ENCODE results near the gene ZBP1.

The ZBP1 gene

DNA sequence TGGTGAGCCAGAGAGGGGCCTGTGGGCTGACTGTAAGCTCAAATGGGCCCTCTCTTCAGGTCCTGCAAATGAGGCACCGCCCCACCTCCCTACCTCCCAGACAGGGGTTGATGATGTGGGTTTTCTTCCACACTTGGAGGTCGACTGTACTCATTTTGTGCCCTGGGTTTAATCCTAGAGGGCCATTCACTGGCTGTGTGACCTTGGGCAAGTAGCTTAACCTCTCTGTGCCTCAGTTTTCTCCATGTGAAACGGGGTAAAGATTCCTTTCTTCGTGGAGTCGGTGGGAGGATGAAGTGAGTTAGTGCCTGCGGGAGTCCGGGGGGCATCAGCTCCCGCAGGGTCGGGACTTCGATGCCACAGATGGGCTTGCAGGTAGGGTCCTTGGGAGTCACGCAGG, 23.9 kb downstream of the ZBP1 start:
- no peak for DNase-seq

DNA sequence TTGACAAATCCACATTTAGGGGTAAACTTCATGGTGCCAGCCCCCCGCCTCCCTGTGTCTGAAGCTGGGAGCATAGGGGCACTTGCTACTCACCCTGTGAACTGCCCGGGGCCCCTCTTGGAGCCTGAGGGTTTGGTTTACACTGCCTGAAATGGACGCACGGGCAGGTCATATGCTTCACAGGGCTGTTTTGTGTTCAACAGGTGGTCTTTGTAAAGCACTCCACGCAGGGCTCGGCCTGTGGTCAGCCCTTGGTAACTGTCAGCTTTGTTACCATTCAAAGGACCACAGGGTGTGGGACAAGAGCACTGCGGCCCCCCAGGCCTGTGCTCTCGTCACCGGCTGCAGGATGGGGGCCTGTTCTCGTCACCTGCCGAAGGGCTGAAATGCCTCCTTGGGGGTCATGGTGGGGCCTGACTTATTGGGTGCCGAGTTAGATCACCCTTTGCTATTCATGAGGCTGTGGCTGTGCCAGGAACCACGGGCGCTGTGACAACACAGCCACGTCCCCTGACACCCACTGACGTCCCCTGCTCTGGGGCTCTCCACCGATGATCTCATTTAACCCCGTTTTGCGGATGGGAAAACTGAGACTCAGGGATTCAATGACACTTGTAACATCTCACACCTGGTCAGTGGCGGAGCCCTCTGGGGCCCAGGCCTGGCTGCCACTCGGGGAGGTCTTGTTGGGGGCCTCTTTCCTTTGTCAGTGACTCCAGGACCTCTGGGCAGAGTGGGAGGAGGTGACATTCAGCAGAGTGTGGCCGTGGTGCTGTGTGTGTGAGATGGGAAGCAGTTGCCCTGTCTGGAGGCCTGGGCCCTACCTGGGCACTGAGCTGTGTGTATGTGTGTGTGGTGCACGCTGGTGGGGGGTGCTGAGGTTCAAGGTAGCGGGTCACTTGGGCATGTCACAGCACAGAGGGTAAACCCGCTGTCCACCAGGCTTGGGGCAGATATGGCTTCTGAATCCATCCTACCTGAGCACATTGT, 24.9 kb downstream of the ZBP1 start:
- no peak for DNase-seq

DNA sequence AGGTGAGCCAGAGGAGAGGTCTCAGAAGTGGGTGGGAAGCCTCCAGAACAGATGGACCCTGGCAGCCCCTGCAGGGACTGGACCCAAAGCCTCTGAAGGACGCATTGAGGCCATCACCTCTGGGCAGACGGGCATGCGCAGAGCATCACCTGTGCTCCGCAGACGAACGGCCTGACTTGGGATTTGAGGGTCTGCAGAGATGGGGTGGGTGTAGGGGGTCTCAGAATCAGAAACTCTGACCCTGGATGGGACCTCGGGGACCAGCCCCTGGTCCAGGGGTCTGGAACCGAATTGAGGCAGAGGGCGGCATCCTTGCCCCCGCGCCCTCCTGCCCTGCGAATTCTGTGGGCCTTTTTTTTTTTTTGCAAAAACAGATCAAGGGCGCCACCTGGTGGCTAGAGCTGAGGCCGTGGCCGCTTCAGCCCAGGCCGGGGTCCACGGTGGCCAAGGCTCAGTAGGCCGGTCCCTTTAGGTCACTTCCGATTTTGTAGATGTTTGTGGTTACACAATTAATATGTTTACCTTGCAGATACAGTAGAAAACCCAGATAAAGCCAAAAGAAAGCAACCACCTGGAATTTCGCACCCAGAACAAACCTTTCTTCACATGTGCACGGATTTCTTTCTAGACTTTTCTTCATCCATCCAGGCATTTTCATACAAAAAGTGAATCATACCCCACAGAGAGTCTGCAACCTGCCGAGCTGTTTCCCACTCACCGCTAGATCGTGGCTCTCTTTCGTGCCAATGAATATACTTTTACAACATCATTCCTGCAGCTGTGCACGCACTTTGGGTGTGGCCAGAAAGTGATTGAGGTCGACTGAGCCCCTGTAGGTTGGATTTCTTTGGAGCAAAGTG, 25.9 kb downstream of the ZBP1 start:
- peak in 1 of 2 experiments; percentile 36 for DNase-seq

DNA sequence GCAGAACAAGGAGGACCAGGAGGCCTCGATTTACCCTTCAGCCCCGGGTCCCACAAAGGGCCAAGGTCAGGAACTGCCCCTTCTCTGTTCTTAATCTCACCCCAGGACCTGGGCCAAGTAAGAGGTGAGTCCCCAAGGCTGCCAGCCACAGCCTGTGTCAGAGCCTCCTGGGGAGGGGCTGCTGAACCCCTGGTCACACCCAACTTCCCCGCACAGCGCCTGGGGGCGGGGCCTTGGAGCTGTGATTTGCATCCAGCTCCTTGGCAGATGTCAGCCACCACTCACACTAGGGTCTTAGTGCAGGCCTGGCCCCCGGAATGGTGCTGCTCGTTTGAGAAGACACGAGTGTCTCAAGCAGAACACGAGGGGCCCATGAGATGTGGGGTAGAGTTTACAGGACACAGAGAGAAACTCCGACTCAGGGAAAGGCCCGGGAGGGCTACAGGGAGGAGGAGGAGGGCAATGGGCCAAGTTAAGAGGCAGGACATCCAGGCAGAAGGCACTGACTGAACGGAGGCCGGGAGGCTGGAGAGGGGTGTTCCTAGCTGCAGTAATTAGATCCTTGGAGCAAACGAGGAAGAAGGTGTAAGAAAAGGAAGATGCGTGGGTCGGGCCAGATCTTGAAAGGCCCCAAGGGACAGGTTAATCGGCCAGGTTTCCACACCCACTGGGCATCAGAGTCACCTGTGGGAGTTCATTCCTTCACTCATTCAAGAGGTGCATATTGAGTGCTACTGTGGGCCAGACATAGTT, 26.9 kb downstream of the ZBP1 start:
- no peak for DNase-seq

DNA sequence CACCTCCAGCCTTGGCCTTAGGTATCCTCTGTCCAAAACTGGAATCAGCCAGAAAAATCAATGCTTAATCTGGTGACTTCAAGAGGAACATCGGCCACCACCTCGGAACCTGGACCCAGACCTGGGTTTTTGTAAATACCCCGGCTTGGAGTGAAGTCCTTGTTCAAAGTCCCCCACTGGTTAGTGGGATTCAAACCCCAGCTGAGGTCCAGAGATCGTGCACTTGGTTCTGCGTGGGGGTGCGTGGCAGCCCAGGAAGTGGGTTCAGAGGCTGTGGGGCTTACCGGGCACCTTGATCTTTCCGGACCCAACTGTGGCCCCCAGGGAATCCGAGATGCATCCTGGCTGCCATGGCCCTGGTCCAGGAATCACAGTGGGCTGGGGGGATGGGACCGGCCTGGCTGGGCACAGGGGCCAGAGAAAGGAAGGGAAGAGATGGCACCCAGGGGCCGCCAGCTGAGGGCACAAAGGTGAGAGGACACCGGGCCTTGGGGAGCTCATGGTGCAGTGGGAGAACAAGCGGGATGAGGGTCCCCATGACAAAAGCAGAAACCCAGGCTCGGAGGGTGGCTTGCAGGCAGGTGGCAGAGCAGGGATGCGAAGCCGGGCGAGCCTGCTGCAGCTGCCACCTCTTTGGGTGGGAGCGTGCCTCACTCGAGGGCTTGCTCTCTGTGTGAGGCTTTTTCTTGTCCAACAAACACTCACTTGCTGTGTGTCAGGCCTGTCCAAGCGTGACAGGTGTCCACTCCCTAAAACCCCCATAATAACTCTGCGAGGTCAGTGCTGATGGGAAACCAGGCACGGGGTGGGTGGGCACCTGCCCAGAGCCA, 27.7 kb downstream of the ZBP1 start:
- DNase-seq: no peak

DNA sequence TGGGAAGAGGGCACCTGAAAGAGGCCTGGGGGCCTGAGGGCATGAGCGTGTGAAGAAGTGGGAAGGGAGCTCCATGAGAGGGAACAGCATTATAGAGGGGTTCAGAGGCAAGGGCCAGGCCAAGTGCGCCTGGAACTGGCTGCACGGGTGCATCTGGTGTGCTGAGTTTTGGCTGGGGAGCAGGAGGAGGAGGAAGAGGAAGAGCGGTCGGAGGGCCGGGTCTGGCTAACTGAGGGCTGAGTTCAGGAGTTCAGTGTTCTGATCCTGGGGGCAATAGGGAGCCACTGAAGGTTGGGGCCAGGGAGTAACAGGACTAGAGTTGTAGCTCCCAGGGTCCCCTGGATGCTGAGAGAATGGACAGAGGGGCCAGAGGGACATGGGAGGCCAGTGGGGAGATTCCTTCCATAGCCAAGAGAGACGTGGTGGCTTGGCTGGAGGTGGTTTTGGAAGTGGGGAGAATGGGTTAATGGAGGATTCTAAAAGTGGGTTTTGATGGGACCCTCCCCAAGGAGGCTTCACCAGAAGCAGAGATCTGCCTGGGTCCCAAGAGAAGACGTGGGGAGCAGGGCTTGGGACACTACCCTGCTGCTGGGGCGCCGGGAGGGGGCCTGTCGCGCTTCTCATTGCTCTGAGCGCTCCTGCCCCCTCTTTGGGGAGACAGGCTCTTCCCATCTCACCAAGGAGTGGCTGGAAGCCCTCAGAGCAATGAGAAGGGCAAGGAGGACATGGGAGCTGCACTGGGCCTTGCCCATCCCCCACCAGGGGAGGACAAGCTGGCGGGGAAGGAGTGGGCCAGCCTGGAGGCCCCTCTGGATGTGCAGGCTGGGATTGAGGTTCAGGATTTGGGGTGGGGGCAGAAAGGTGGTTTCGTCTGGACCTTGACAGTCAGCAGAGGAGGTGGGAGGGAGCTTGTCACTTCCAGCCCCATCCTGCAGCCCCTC, 28.7 kb downstream of the ZBP1 start:
- no peak for DNase-seq

DNA sequence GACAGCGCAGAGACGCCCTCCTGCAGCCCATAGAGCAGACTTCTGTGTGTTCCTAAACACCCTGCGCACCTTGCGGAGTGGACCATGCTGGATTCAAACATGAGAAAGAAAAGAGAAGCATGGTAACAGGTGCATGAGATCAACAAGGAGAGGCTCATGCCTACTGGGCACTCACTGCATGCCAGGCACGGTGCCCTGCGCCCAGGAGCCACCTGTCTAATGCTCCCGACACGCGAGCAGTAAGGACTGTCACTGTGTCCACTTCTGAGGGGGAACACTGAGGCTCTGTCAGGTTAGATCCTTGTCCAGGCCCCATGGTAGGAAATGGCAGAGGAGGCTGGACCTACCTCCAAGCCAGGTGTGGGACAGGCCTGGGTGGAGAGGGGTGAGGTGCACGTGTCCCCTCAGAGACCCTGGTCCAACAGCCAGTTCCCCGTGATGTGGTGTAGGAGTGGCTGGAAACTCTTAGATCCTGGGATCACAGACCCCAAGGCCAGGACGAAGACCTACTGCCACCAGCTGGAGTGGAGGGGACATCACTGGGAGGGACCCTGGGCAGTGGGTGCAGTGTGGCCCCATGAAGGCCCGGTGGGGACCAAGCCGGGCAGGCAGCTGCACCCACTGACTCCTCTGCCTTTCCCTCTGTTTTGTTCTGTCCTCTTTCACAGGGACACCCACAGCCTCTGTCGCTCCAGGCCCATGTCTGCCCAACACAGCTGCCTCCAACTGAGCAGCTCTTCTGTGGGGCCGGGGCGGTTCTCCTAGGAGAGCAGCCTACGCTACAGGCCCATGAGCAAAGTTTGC, 29.5 kb downstream of the ZBP1 start:
- DNase-seq: no peak

DNA sequence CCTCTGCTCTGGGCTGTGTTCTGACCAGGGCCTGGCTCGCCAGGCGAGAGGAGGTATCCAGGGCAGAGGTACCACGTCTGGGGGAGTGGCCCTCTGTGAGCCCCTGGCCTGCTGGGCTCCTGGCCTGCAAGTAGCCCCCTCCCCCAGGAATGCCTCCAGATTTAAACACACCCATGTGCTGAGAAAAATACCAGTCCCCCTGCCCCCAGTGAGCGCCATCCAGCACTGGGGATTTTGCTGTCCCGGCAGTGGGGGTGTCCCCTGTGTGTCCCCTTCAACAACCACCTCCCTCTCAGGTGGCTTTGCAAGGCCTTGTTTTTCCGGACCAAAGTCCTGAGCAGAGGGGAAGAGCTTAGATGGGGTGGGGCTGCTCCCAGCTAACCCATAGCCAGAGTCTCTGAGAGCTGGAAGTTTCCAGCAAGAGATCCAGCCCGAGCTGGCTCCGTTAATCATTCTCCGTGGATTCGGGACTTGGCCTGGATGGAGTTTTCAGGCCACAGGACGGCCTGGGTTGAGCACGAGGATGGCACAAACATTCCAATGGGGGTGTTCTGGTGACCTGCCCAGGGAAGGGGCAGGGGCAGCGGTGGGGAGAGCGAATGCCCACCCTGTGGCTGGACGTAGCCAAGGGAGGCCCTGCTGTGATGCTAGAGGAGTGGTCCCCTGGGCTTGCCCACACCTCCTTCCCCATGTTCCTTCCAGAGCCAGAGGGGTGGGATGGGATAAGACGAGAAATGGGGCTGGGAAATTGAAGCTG, 30.3 kb downstream of the ZBP1 start:
- DNase-seq: no peak

DNA sequence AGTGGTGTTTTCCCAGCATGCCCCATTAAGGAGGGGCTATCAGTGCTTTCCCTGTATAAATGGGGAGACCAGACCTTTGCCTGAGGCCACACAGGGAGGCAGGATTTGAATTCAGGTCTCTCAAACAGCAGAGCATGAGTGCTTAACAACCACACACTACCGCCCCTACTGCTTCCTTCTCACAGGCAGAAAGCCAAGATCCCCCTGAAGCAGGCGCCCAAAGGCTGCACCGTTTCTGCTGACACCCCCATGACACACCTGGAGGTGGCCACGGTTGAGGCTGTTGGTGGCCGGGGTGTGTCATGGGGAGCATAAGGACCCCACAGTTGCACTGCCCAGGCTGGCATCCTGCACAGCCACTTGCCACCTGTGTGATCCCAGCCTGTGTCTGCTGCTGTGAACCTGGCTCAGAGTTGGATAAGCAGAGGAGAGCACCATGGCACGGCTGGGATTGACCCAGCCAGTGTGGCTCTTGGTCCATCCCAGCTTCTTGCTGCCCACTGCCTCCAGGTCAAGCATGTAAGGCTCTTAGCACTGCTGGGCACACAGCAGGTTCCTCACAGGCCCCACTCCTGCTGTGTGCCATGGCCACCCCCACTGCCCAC, 31.0 kb downstream of the ZBP1 start:
- no peak for DNase-seq

DNA sequence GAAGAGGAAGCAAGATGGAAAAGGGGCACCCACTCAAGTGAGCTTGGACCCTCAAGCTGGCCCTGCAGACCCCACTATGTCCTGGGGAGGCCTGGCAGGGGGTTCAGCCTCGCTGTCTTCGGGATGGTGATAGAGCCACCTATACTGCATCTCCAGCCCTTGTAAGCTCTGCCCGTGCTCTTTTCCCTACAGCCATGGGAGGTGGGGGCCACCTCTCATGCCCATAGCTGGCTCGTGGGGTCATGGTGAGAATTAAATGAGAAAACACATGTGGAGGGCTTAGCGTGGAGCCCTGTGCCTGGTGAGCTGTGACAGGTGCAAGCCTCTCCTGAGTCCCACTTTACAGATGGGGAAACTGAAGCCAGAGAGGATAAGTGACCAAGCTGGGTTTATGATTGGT, 31.6 kb downstream of the ZBP1 start:
- no peak for DNase-seq

DNA sequence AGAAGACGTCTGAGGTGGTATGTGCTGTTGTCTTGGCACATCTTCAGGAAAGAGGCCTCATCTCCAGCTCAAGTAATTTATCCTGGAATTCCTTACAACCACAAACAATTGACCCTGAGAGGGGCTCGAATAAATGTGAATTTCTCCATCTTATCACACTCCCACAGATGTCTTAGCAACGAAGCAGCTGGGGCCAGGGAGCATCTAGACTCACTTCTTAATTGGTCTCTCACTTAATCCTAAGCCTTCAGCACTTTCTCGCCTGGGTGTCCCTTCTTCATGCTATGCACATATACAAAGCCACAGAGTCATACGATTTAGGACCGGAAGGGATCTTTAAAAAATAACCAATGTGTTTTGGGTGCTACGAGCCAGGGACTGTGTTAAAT, 32.2 kb downstream of the ZBP1 start:
- no peak for DNase-seq

DNA sequence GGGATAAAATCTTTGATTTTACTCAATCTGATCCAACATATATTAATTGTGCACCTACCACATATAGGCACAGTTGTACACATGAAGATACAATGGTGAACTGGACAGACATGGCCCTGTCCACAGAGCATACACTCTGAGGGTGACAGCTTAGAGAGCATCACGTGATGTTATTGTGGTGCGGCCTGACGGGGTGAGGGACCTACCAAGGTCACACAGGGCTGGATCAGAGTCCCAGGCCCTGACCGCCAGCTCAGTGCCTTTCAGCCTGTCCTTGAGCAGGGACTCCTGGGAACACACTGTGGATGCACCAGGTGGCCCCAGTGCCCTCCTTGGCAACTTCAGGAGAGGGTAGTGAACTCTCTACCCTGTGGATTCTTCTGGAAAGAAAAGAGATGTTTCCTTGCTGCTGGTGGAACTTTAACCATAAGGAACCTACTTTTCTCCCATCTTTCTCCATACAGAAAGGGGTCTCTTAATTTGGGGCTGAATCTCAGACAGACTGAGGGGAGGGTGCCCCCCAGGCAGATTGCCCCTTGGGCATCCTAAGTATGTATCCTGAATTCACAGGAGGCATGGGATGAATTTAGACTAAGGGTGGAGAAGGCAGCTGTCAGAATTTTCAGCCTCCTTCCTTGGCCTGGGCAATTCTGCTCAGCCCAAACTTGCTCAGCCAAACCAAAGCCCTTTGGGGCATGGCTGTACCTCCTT, 32.8 kb downstream of the ZBP1 start:
- DNase-seq: no peak

DNA sequence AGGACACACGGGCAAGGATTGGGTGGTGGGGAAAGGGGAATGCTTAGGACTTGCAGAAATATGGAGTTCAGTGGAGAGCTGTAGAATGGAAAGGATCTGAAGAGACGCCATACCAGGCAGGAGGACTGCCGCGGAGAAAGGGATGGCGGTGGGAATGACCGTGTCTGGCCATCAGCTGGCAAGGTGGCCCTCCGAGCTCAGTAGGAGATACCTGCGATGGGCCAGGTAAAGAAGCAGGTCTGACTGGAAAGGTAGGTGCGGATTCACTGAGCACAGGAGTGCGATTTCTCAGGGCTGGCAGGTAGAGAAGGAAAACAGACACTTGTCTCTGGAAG, 33.3 kb downstream of the ZBP1 start:
- no peak for DNase-seq

DNA sequence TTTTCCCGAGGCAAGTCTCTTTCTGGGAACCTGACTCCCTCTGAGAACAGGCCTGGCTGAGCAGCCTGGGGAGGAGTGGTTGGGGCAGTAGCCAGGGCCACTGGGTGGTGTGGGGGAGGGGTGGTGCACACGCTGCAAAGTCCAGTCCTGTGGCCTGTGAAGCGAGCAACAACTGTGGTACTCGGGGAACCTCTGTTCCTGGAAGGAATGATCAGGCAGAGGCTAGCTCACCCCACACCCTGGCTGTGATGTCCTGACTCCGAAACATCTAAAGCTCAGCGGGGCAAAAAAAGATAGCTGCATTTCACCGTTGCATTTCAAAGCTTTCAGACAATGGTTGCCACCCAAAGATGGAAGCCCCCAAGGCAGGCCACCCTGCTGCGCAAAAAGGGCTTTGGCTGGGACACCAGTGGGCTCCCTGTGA, 33.8 kb downstream of the ZBP1 start:
- DNase-seq: no peak

DNA sequence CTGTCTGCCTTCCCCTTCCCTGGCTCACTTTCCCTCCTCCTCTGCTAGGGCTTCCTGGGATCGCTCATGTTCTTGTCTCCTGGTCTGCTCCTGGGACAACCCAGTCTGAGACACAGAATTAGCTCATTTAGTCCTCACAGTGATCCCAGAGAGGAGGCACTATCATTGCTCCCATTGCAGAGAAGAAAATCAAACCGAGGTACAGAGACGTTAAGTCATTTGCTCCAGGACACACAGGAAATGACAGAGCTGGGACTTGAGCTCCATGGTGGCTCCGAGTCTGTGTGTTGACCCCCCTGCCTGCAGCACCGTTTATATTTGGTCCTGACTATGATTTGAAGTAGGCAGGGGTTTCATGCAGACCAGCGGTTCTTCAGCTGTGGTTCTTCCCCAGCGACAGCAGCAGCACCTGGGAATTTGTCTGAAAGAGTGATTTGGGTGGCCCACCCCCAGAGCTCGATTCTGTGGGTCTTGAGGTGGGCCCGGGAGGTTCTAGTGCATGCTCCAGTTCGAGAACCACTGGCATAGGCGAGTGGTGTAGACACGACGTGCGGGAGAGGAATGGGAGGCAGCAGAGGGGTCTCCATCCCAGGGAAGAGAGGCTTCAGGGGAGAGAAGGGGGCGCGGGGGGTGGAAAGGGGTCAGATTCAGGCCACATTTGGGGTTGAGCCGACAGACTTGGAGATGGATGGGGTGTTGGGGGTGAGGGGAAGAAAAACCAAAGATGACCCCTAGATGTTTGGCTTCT, 34.6 kb downstream of the ZBP1 start:
- DNase-seq: no peak

DNA sequence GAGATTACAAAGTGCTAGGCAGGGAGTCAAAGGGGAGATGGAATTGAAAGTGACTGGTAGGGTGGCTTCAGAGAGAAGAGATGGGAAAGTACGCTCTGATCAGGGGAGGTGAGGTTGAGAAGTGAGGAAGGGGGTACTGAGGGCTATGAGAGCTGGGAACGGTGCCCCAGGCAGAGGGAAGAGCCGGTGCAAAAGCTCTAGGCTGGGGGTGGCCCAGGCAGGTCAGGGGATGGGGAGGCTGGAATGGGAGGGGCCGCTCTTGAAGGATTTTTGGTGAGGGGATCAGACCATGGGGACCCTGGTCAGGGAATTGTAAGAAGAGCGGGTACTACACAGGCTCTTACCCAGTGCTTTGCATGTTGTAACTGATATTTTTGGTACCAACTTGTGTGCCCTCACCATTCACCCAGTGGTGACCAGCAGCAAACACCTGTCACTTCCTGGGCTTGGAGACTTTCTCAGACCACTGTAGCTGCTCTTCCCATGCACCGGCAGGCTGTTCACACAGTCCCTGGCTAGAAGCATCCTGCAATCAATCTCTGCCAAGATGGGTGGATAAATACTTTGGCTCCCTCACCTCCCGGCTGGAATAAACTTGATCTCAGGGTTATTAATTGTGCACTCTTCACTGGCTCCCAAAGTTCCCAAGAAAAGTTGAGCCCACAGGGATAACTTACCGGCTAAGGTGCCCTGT, 35.3 kb downstream of the ZBP1 start:
- DNase-seq: no peak

Measured in NCI-H446 (cell line).